Adrenal gland (tissue), 12 donors: Measurements from ENCODE around the gene PCDHGB4. TPM values are rescaled to one million over a fixed set of nuclear protein-coding genes. Genes with fewer than 3 reads are reported as not detected.
"Not testable (repeated sequence)": the region's sequence is repeated elsewhere in the genome, so short reads cannot be mapped to it uniquely, and the experiment has no call there.

ENCODE experiments used
- DNase-seq, 7 donors: peaks; one replicate each; pipeline ENCODE4 v3.0.0-alpha.2; 2019 to 2020
- H3K27ac ChIP-seq, 5 donors: fragments of 200-600 bp; sonication (generic) in 4 of 5; 1 replicate in 3 of 5; 2 replicates in 2 of 5; pipeline versions ENCODE4 v1.5.1 to v1.8.0; 2016 to 2020; ENCODE audit warnings: mild to moderate bottlenecking in 1 of 5
- H3K27me3 ChIP-seq: fragments of 200-600 bp; 2 replicates; pipeline ENCODE4 v1.8.0; 2021
- H3K36me3 ChIP-seq, 2 donors: fragments of 200-600 bp; replicated peaks in 1 of 2; 1 replicate in 1 of 2; 2 replicates in 1 of 2; pipeline versions ENCODE4 v1.5.1 to v1.8.0; 2018 to 2022
- H3K4me1 ChIP-seq, 2 donors: fragments of 200-600 bp; replicated peaks in 1 of 2; 1 replicate in 1 of 2; 2 replicates in 1 of 2; pipeline versions ENCODE4 v1.5.1 to v1.8.0; 2018 to 2021
- H3K4me3 ChIP-seq, 4 donors: fragments of 200-600 bp; sonication (generic) in 3 of 4; one replicate each; pipeline ENCODE4 v1.5.1; 2016 to 2018
- H3K9me3 ChIP-seq, 3 donors: fragments of 200-600 bp; sonication (generic) in 1 of 3; replicated peaks in 1 of 3; 1 replicate in 2 of 3; 2 replicates in 1 of 3; pipeline versions ENCODE4 v1.5.1 to v1.8.0; 2016 to 2021
- CTCF ChIP-seq, 6 experiments: fragments of 450-650 bp in 4 of 6; fragments of 200-600 bp in 2 of 6; sonication (generic) in 1 of 6; IDR thresholded peaks; 1 replicate in 5 of 6; 2 replicates in 1 of 6; pipeline versions ENCODE4 v1.5.1 to v1.8.0; 2016 to 2021; ENCODE audit warnings: antibody characterized with exemption in 6 of 6, mild to moderate bottlenecking in 2 of 6, moderate library complexity in 1 of 6
- POLR2A ChIP-seq, 2 donors: fragments of 450-650 bp; IDR thresholded peaks; one replicate each; pipeline ENCODE4 v1.6.1; 2017; ENCODE audit warnings: antibody characterized with exemption in 2 of 2, mild to moderate bottlenecking in 2 of 2, moderate library complexity in 1 of 2
- WGBS, 4 donors: extraction: QIAGEN DNeasy Blood & Tissue Kit in 2 of 4; methylation state at CpG; one replicate each; pipeline versions ENCODE4 v1.1.5 to v1.1.7; 2013 to 2017; 5-methylcytosine and 5-hydroxymethylcytosine counted together
- intact Hi-C, 2 donors: fragments of 100-400 bp; cut with DNase I; formaldehyde crosslinking; loops; one replicate each; pipeline versions ENCODE4 v1.14.1 to v1.15.0; 2022 to 2023
- polyA plus RNA-seq, 3 donors: library from polyadenylated mRNA; stranded (reverse); fragments of 200-250 nt in 2 of 3; fragments of 350-450 nt in 1 of 3; fragmentation: Illumina TruSeq in 1 of 3; extraction: RNeasy Lipid Tissue Mini Kit (QIAGEN cat#74804) in 1 of 3; gene quantifications; one replicate each; pipeline ENCODE4 v1.2.3, GENCODE V29; 2013 to 2014
- total RNA-seq, 9 donors: library from RNA; depleted of rRNA in 4 of 9; stranded (reverse); fragments of >200 nt in 4 of 9; fragments of 120-200 nt in 1 of 9; fragmentation: NEBNext Ultra II Directional in 1 of 9; extraction: Animal tissue kit (Norgen Biotek cat#: 25700) in 1 of 9; gene quantifications; one replicate each; pipeline versions ENCODE4 v1.1.0 to v1.2.4, GENCODE V29; 2013 to 2023
- donor health status: healthy with polysubstance abuse.
- donor health status: Bipolar disorder and iron deficiency.
- donor health status: DM: yes; HTN: yes; CAD: no.
- donor health status: DM: no; HTN: no; CAD: no.
- donor health status: DM: no; HTN: no; CAD: no.
- donor health status: DM: yes; HTN: yes; CAD: no.

Gene PCDHGB4
- total and polyA plus RNA-seq, 12 donors = 0.27 to 9.1 (median 4.5) TPM

GRCh38 chr5:141343242-141343952 lies 44.1 kb upstream of the PCDHGB4 start, which contains the start of gene PCDHGA3:
TSS of gene PCDHGA3 (plus strand) at chr5:141343829. CDS start at chr5:141344034, 205 bp downstream.
- peaks cover 0 to 20% (median 10%) of the 10 kb centered on the region in 3 donors for H3K9me3 ChIP-seq
- intact Hi-C loops = no loop called here
- WGBS, 4 donors = 22 to 29% (median 24%) methylated on average over 9 of the region's 9 CpGs

GRCh38 chr5:141343953-141344463 lies 43.5 kb upstream of the PCDHGB4 start:
- H3K27me3 ChIP-seq = no peaks in the 10 kb centered on the region
- no peaks in the 10 kb centered on the region for H3K4me1 ChIP-seq
- intact Hi-C loops = no loop called here
- TF ChIP-seq POLR2A (IDR thresholded peaks at IDR 0.05) (no peak), CTCF (IDR thresholded peaks at IDR 0.05) (peak in 1 of 6 experiments; percentile 2)
- H3K4me3 ChIP-seq = peak overlapping the region in 1 of 4 donors; percentile 16
- 17 to 36% (median 28%) methylated on average over 10 to 31 of the region's 31 CpGs for WGBS, 4 donors
- H3K9me3 ChIP-seq = peaks cover 0 to 20% (median 10%) of the 10 kb centered on the region in 3 donors
- no peaks in the 10 kb centered on the region for H3K36me3 ChIP-seq
- no peak overlapping the region for H3K27ac ChIP-seq
- no peak for DNase-seq

More at GRCh38 chr5:141343242-141343952, 44.1 kb upstream of the PCDHGB4 start, which contains the start of gene PCDHGA3:
- peak in 1 of 7 donors; percentile 32 for DNase-seq
- Histone ChIP-seq H3K36me3 (no peaks in the 10 kb centered on the region), H3K4me3 (peak within 1 kb of the TSS in 1 of 4 donors; percentile 16), H3K27ac (no peak within 1 kb of the TSS), H3K27me3 (no peaks in the 10 kb centered on the region), H3K4me1 (no peaks in the 10 kb centered on the region)
- TF ChIP-seq POLR2A (IDR thresholded peaks at IDR 0.05) (no peak), CTCF (IDR thresholded peaks at IDR 0.05) (peak in 4 of 6 experiments; percentile 9 to 33 (median 18))

- Histone ChIP-seq H3K36me3 (no peaks in the 10 kb centered on the region), H3K4me3 (no peak overlapping the region), H3K9me3 (peaks cover 0 to 20% (median 10%) of the 10 kb centered on the region in 3 donors), H3K27me3 (no peaks in the 10 kb centered on the region), H3K27ac (no peak overlapping the region), H3K4me1 (no peaks in the 10 kb centered on the region)
- intact Hi-C loops = no loop called here
- 26 to 54% (median 31%) methylated on average over 8 to 20 of the region's 20 CpGs for WGBS, 4 donors
- no peak for DNase-seq
- TF ChIP-seq CTCF (IDR thresholded peaks at IDR 0.05) = no peak
- no peak for TF ChIP-seq POLR2A (IDR thresholded peaks at IDR 0.05)
Observed at GRCh38 chr5:141345327-141345726, 42.2 kb upstream of the PCDHGB4 start.

GRCh38 chr5:141346017-141346416 lies 41.5 kb upstream of the PCDHGB4 start:
- H3K36me3 ChIP-seq, H3K4me1 ChIP-seq, H3K27me3 ChIP-seq, H3K4me3 ChIP-seq, intact Hi-C loops, DNase-seq, H3K27ac ChIP-seq: not testable (repeated sequence)
- 34 to 59% (median 48%) methylated on average over 16 to 26 of the region's 35 CpGs for WGBS, 4 donors
- peaks cover 0 to 20% (median 10%) of the 10 kb centered on the region in 3 donors for H3K9me3 ChIP-seq
